ENCODE data around the gene PSMC6. TPM values are rescaled to one million over a fixed set of nuclear protein-coding genes. Genes with fewer than 3 reads are reported as not detected.

The PSMC6 gene
- total and polyA plus RNA-seq, 2 of the 13 experiments (the other 11 are each of a cell fraction or from before 2014, with no cell fraction given): 90.0 to 210 TPM

GRCh38 chr14:52729925-52730708 lies 23.1 kb downstream of the PSMC6 start, which contains the start of gene STYX (continued):
- no peak for TF ChIP-seq ZNF660 (CRISPR knock-in tag; IDR thresholded peaks at IDR 0.05; ENCODE audit: borderline replicate concordance, low read depth)
- TF ChIP-seq ZNF230 (CRISPR knock-in tag; IDR thresholded peaks at IDR 0.05): 0 out of 2 replicates have a peak, but pooled peaks have one; percentile 35
- TF ChIP-seq, protein P1, sequence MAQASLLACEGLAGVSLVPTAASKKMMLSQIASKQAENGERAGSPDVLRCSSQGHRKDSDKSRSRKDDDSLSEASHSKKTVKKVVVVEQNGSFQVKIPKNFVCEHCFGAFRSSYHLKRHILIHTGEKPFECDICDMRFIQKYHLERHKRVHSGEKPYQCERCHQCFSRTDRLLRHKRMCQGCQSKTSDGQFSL (CRISPR knock-in tag; IDR thresholded peaks at IDR 0.05): peak; percentile 89
- TF ChIP-seq ZNF737 (CRISPR knock-in tag; IDR thresholded peaks at IDR 0.05; ENCODE audit: borderline replicate concordance): 0 out of 2 replicates have a peak, but pooled peaks have one; percentile 38
- no peak for TF ChIP-seq FOXK2 (IDR thresholded peaks at IDR 0.05)
- TF ChIP-seq NR2F1 (CRISPR knock-in tag; IDR thresholded peaks at IDR 0.05): no peak
- peak; percentile 98 for TF ChIP-seq KAT7 (CRISPR knock-in tag; IDR thresholded peaks at IDR 0.05; ENCODE audit: borderline replicate concordance)
- no peak for TF ChIP-seq BORCS8-MEF2B (CRISPR knock-in tag; IDR thresholded peaks at IDR 0.05)
- TF ChIP-seq ZNF136 (CRISPR knock-in tag; IDR thresholded peaks at IDR 0.05; ENCODE audit: low read depth): no peak
- TF ChIP-seq, protein P2, sequence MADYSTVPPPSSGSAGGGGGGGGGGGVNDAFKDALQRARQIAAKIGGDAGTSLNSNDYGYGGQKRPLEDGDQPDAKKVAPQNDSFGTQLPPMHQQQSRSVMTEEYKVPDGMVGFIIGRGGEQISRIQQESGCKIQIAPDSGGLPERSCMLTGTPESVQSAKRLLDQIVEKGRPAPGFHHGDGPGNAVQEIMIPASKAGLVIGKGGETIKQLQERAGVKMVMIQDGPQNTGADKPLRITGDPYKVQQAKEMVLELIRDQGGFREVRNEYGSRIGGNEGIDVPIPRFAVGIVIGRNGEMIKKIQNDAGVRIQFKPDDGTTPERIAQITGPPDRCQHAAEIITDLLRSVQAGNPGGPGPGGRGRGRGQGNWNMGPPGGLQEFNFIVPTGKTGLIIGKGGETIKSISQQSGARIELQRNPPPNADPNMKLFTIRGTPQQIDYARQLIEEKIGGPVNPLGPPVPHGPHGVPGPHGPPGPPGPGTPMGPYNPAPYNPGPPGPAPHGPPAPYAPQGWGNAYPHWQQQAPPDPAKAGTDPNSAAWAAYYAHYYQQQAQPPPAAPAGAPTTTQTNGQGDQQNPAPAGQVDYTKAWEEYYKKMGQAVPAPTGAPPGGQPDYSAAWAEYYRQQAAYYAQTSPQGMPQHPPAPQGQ (CRISPR knock-in tag; IDR thresholded peaks at IDR 0.05; ENCODE audit: borderline replicate concordance): no peak
- TF ChIP-seq SAFB2 (CRISPR knock-in tag; IDR thresholded peaks at IDR 0.05; ENCODE audit: borderline replicate concordance, low read depth): 0 out of 2 replicates have a peak, but pooled peaks have one; percentile 44
- no peak for TF ChIP-seq HCFC1 (IDR thresholded peaks at IDR 0.05; ENCODE audit: low read depth, low read length)
- TF ChIP-seq, protein P3, sequence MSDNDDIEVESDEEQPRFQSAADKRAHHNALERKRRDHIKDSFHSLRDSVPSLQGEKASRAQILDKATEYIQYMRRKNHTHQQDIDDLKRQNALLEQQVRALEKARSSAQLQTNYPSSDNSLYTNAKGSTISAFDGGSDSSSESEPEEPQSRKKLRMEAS (IDR thresholded peaks at IDR 0.05): no peak; the same call in none of the 2 replicates
- TF ChIP-seq, protein P4, sequence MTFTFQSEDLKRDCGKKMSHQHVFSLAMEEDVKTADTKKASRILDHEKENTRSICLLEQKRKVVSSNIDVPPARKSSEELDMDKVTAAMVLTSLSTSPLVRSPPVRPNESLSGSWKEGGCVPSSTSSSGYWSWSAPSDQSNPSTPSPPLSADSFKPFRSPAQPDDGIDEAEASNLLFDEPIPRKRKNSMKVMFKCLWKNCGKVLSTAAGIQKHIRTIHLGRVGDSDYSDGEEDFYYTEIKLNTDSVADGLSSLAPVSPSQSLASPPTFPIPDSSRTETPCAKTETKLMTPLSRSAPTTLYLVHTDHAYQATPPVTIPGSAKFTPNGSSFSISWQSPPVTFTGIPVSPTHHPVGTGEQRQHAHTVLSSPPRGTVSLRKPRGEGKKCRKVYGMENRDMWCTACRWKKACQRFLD (CRISPR knock-in tag; IDR thresholded peaks at IDR 0.05; ENCODE audit: borderline replicate concordance): peak; percentile 62; the same call in 1 of the 2 replicates
- no peak for TF ChIP-seq PRDM15 (CRISPR knock-in tag; IDR thresholded peaks at IDR 0.05)
- no peak for TF ChIP-seq NR0B2 (CRISPR knock-in tag; IDR thresholded peaks at IDR 0.05)
- no peak for TF ChIP-seq SP1 (IDR thresholded peaks at IDR 0.05)
- peak; percentile 88 for TF ChIP-seq SP1 (CRISPR knock-in tag; IDR thresholded peaks at IDR 0.05)
- no peak for TF ChIP-seq ATRX (CRISPR knock-in tag; IDR thresholded peaks at IDR 0.05; ENCODE audit: borderline replicate concordance)
- no peak; the same call in 1 of the 2 replicates for TF ChIP-seq PHF21A (CRISPR knock-in tag; IDR thresholded peaks at IDR 0.05)
- TF ChIP-seq BRD4 (CRISPR knock-in tag; IDR thresholded peaks at IDR 0.05): no peak; the same call in 1 of the 2 replicates

All from HepG2 (cell line).